ENCODE results near the gene SYCE3.
"Not testable (repeated sequence)": the region's sequence is repeated elsewhere in the genome, so short reads cannot be mapped to it uniquely, and the experiment has no call there.

The SYCE3 gene

DNA sequence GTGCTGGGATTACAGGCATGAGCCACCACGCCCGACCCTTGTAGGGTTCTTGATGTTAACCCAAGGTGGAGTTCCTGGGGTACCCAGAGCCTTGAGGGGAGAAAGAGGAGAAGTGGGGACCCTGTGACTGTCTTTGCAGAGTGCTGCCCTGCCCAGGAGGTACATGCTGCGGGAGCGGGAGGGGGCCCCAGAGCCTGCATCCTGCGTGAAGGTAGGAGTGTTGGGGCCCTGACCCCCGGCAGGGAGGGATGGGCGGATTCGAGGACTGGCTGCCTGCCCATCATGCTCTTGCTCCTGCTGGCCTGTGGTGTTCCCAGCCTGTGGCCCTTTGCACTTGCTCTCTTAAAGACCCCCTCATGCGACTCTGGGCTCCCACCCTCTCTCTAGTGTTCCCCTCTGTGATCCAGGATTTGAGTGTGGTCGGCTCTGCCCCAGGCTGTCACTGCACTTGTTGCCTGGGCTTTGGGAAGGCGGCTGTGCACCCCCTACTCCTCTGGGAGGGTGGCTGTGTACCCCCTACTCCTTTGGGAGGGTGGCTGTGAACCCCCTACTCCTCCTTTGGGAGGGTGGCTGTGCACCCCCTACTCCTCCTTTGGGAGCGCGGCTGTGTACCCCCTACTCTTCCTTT lies 41.8 kb downstream of the SYCE3 start:
- no peak for DNase-seq (ENCODE audit: low read depth in 3 of 3)

DNA sequence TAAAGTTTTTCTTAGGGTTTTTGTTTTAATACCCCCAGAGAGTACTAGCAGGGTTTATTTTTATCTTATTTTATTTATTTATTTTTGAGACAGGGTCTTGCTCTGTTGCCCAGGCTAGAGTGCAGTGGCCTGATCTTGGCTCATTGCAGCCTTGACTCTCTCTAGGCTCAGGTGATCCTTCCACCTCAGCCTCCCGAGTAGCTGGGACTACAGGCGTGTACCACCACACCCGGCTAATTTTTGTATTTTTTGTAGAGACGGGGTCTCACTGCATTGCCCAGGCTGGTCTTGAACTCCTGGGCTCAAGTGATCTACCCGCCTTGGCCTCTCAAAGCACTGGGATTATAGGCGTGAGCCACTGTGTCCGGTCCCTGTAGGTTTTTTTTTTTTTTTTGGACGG lies 42.5 kb downstream of the SYCE3 start:
- DNase-seq (ENCODE audit: low read depth in 3 of 3), result not testable (repeated sequence)

DNA sequence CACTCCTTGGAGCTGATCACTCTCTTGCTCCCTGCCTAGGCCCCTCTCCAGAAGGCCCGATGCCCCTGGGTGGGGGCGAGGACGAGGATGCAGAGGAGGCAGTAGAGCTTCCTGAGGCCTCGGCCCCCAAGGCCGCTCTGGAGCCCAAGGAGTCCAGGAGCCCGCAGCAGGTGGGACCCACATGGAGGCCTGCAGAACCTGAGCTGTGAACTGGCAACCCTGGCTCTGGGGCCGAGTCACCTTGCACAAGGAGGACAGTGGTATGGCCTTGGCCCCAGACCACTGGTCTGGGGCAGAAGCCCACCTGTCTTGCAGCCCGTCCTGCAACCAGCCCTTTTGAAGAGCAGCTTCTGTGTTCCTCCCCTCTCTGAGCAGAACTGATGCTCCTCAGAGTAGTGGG lies 43.6 kb downstream of the SYCE3 start:
- DNase-seq (ENCODE audit: low read depth in 3 of 3), result no peak

DNA sequence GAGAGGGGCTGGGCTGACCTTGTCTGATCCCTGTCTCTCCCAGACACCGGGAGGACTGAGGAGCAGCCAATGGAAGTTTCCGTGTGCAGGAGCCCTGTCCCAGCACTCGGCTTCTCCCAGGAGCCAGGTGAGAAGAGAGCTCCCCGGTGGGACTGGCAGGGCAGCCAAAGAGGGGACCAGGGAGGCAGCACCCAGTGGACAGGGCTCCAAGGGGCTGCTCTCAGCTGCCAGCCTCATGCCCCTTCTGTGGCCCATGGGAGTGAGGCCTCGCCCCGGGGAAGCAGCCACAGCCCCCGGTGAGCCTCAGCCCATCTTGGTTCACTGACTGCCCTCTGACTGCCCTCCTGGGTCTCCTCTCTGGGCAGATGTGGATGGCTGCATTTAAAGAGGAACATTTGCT lies 44.1 kb downstream of the SYCE3 start:
- DNase-seq (ENCODE audit: low read depth in 3 of 3), result no peak

DNA sequence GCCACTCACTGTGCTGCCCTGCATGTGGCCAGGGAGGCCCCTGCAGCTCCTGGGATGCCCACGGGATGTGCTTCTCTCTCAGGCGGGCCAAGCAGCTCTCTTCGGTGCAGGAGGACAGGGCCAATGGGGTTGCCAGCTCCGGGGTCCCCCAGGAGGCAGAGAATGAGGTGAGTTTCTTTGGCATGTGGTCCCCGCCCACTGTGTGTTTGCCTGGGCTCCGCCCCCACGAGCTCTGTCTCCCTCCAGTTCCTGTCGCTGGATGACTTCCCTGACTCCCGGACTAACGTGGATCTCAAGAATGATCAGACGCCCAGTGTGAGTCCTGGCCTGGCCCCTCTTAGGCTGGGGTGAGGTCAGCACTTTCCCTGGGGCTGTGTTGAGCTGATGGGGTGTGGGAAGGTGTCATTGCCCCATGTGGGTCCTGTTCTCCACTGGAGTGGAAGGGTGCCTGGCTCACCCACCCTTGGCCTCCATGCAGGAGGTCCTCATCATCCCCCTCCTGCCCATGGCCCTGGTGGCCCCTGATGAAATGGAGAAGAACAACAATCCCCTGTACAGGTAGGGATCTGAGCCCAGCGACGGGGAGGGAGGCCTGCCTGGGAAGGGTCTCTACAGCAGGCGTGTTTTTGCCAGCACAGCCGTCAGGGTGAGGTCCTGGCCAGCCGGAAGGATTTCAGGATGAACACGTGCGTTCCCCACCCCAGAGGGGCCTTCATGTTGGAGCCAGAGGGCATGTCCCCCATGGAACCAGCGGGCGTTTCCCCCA lies 45.0 kb downstream of the SYCE3 start:
- DNase-seq (ENCODE audit: low read depth in 3 of 3), result no peak

DNA sequence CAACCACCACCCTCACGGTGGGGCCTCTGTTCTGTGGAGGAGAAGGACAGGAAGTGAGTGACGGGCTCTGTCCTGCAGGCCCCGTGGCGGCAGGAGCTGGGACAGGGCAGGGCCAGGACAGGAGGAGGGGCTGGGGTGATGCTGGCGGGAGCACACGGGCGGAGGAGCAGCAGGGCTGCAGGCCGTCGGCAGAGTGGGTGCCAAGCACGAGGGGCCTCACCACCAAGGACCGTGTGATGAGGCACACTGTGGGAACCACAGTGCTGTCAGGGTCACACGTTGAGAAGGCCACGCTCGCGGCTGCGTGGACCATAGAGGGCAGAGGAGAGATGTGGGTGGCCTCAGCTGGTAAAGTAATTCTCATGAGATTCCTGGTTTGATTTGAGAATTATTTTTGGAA lies 45.8 kb downstream of the SYCE3 start:
- DNase-seq (ENCODE audit: low read depth in 3 of 3), result no peak

DNA sequence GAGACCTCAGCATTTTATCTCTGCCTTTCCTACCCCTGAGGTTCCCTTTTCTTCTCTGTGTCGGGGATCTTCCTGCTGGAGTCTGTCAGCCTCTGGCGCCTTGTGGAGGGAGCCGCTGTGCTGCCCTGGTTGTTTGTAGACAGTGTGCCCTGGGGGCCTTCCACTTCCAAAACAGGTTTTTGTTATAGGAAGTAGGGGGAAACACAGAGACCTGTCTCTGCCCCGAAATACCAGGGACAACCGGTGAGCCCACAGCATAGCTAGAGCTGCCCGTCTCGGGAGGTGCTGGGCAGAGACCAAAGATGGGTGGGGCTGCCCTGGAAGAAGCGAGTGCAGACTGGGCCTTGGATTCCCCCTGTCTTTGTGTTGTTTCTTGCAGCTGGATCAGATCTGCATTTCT lies 46.7 kb downstream of the SYCE3 start:
- no peak for DNase-seq (ENCODE audit: low read depth in 3 of 3)

DNA sequence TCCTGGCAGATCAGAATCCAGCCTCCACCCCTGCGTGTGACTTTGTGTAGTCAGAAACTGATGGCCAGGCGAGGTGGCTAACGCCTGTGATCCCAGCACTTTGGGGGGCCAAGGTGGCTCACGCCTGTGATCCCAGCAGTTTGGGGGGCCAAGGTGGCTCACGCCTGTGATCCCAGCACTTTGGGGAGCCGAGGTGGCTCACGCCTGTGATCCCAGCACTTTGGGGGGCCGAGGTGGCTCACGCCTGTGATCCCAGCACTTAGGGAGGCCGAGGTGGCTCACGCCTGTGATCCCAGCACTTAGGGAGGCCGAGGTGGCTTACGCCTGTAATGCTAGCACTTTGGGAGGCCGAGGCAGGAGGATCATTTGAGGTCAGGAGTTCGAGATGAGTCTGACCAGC lies 49.5 kb downstream of the SYCE3 start:
- no peak for DNase-seq (ENCODE audit: low read depth in 3 of 3)

DNA sequence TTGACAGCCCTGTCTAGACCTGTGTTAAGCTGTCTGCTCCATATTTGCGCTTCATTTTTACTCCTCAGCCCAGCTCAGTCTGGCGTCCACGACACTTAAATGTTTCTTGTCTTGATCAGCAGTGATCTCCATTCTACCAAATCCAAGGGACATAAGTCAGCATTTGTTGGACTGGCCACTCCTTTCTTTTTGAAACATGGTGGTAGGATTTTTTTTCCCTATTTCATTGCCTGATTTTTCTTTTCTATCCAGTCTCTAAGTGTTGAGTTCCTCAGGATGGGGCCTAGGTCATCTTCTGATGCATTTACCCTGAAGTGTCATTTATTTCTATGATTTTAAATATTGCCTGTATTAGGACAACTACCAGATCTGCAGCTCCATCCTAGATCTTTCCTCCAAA lies 53.8 kb downstream of the SYCE3 start:
- no peak for DNase-seq (ENCODE audit: low read depth in 3 of 3)

DNA sequence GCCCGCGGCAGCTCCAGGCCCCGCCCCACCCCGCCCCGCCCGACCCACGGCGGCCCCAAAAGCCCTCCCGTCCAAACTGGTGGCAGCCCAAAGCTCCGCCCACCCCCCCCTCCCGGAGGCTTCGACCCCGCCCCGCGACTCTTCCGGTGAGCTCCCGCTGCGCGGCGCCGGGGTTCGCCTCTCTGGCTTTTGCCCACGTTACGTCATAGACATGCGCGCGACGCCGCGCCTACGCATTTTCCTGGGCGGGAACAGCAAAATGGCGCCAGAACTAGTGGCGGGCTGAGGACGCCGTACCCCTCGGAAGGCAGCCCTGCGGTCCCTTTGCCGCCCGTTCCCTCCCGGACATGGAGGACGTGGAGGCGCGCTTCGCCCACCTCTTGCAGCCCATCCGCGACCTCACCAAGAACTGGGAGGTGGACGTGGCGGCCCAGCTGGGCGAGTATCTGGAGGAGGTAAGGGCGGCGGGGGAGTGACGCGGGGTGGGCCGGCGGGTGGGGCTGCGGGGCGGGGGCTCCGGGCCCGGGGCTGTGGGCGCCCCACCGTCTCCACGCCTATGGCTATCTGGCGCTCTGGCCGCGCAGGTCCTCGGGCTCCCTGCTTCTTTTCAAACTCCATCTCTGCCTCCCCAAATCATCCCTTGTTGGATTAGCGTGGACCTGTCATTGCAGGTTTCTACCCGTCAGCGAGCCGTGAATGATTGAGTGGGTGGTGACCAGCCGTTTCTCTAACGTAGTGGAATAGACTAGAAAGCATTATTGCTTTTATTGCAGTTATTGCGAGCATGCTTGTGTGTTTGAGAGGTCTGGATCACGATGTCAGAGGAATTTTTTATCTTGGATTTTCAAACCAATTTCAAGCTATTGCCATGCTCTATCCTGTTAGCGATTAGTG lies 54.5 kb downstream of the SYCE3 start, which contains the start of gene NCAPH2:
Gene NCAPH2 (plus strand): TSS at position 234 of the 894 bp plus-strand sequence. CDS start 114 bp downstream, at position 348.
- peak; percentile 97 to 99 (median 97) for DNase-seq (ENCODE audit: low read depth in 3 of 3)

DNA sequence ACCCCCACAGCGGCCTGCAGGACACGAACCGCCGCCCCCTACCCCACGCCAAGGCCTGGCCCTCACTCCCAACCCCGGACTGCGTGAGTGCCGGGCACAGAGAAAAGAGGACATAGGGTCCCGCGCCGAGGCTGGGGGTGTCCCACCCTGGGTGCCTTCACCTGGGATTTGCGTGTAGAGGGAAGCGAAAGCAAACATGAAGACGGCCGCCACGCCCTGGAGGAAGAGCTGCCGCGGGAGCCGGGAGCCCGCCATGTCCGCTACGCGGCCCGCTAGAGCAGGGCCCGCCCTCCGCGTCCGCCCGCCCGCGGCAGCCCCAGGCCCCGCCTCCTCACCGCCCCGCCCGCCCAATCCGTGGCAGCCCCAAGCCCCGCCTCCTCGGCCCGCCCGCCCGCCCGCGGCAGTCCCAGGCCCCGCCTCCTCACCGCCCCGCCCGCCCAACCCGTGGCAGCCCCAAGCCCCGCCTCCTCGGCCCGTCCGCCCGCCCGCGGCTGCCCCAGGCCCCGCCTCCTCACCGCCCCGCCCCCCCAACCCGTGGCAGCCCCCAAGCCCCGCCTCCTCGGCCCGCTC lies 55.2 kb downstream of the SYCE3 start, which contains the start of gene LMF2:
Gene LMF2 (minus strand): TSS at position 282 of the 570 bp plus-strand sequence. CDS start 27 bp downstream, at position 255.
- DNase-seq (ENCODE audit: low read depth in 3 of 3), result peak; percentile 89 to 93 (median 91)

DNA sequence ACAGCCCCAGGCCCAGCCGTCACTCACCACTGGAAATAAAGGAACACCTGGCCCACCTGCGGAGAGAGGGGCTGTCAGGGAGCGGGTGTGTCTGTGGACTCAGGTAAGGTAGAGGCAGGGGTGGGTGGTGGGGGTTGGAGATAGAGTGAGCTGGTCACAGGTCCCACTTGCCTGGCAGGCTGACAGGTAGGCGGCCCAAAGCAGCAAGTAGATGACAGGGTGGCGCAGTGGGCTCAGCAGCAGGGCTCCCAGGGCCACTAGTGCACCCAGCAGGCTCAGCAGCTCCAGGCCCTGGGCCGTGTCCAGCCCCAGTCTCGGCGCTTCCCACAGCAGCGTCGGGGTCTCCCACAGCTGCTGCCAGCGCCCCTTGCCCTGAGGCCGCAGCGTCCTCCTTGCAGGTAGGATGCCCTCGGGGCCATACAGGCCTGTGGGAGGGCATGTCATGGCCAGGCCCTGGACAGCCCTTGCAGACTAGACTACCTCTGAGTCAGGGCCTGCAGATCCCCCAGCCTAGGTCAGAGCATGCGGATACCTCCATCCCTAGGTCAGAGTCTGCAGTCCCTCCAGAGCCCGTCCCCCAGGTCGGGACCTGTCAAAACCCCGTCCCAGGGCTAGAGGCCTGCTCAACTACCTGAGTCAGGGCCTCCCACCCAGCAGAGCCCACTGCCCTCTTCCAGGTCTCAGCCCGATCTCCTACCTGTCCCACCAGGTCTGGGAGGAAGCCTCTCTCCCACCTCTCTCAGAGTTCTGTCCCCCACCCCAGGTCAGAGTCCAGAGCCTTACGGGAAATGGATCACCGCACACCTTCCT lies 55.9 kb downstream of the SYCE3 start:
- DNase-seq (ENCODE audit: low read depth in 3 of 3), result no peak

DNA sequence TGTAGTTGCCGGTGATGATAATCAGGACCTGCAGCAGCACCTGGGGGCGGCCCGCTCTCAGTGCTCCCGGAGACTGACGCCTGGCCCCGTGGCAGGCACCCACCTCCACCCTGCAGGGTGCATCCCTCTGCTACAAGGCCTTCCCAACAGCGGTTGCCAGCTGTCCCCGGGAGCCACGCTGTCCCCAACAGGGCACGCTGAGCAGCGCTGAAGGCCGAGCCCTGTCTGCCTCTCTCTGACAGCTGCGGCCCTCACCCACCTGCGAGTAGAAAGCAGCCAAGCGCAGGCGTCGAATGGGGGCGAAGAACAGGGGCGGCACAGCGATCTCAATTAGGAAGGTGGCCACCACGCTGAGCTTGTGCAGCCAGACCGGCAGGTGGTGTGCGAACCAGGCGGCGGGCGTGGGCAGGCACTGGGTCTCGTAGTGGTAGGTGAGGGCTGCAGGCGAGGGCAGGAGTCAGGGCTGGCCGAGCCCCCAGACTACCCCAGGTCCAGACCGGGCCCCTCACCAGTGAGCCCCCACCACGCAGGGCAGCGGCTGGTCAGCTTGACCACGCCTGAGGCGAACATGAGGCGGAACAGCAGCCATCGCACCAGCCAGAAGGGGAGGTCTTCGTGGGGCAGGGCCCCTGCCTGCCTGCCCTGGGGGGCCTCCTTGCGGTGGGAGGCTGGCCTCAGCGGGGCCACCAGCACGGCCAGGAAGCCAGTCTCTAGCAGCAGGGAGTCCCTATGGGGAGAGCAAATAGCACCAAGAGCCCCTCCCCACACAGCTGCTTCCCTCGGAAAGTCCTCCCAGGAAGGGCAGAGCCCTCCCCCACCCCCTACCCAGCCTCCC lies 56.7 kb downstream of the SYCE3 start:
- no peak for DNase-seq (ENCODE audit: low read depth in 3 of 3)

DNA sequence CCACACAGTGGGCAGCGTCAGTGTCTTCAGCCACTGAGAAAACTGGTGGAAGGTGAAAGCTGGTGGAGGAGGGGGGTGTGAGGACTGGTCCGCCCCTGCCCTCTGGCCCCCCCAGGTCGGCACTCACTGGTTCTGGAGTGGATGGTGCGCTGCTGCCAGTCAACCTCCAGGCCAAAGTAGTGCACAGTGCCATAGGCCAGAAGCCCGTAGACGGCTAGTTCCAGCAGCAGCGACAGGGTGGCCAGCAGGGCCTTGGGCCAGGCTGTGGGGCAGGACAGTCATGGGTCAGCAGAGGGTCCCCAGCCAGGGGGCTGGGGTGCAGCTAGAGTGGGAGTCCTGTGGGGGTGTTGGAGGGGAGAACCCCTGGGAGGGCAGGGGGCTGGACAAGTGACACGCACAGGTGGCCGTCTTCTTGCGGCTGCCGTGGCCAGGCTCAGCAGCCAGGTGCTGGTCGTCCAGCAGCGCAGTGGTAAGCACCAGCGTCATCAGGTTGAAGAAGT lies 57.4 kb downstream of the SYCE3 start:
- DNase-seq (ENCODE audit: low read depth in 3 of 3), result no peak

DNA sequence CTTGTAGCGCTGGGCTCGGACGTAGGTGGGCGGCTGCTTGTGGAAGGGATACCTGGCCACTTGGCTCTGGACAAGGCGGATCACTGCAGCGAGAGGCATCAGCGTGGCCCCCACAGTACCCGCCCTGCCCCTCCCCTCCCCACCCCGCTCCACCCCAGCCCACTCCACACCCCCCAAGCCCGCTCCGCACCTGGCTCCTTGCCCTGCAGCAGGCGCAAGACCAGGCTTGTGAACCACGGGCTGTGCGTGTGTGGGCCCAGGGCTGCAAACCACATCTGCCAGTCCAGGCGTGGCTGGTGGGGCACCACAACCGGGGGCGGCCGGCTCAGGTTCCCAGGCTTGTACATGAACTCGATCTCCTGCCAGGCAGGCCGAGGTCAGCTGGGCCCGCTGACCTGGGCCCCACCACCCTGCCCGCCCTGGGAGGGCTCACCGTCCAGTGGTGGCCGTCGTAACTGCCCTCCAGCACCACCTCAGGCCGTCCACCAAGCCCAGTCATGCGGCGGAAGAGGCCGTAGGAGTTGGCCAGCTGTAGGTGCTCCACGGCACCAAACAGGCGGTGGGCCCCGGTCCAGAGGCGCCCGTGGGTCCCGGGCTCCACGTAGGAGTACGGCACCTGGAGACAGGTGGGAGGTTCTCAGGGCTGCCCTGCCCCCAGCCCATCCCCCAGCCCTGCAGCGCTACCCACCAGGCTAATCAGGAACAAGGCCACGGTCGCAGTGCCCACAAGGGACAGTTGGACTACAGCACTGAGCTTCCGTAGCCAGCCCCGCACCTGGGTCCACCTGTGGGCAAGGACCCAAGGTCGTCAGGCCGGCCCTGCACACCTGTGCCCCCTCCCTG lies 58.1 kb downstream of the SYCE3 start:
- DNase-seq (ENCODE audit: low read depth in 3 of 3), result no peak

DNA sequence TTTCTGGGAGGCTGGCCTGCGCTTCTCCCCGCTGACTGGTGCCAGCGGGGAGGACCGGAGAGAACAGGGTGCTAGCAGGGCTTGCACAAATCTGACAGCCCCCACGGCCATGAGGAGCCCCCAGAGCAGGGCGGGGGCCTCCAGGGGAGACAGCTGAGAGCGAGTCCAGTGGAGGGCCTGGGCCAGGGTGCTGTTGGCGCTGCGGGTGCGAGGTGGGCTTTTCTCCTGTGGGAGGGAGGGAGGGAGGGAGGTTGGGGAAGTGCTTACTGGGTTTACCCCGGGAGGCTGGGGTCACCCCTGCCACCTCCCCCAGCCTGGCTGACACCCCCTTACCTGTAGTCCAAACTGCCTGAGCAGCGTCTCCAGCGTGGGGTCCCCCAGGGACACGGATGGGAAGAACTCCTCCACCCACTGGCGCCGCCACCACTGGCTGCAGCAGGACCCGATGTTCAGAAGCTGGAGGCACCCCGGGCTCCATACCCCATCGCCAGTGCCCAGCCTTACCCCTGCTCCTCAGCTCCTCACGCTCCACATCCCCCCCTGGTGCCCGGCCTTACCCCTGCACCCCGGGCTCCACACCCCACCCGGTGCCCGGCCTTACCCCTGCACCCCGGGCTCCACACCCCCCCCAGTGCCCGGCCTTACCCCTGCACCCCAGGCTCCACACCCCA lies 59.1 kb downstream of the SYCE3 start:
- DNase-seq (ENCODE audit: low read depth in 3 of 3), result no peak

DNA sequence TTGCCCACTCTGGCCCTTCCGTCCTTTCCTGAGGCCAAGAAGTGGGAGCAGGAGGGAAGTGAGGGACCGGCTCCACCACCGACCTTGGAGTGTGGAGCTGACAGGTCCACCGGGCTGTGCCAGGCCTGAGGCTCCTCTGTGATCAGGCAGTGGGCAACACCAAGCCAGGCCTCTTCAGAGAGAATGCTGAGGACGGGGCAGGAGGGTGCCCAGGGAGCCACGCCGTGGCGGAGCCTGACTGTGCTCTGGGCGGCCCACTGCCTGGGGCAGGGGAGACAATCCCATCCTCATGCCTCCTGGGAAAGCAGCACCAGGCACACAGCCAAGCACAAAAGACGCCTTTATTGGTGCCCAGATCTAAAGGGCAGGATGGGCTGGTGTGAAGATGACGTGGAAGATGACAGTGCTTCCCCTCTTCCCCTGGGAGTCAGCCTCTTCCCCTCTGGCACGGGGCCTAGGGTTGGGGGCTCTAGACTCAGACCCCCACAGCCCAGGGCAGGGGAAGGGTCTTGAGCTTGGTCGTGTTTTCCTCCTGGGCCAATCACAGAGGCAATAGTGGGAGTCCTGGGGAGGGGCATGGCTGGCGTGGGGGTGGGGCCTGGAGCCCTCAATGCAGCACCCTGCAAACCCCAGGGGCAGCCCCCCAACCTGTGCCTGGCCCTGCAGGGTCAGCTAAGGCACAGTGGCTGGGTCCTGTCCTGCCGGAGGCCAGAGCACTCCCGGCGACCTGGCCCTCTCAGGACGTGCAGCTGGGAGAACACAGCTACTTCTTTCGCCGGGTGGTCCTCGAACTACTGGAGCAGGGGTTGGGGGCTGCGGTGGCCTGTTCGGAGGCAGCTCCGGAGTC lies 59.9 kb downstream of the SYCE3 start:
- DNase-seq (ENCODE audit: low read depth in 3 of 3), result no peak

DNA sequence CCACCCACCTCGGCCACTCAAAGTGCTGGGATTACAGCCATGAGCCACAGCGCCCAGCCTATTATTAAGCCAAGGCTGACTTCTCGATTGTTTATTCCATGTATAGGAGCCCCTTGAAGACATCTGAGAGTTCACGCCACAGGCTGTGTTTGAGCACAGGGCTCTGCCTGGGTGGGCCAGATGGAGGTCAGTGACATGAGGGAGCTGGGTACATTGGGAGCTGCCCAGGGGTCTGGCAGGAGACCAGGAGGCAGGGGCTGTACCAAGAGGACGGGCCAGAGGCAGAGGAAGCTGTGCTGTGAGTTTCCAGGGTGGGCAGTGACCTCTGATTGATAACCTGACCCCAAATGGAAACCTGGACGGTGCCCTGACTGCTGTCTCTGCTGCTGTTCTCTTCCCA lies 60.6 kb downstream of the SYCE3 start:
- no peak for DNase-seq (ENCODE audit: low read depth in 3 of 3)
